HEK293T (cell line): ENCODE results near the gene ZNF613.
A peak's percentile ranks its signal among the peaks of the same experiment; 100 is the strongest.
"Not testable (repeated sequence)": the region's sequence is repeated elsewhere in the genome, so short reads cannot be mapped to it uniquely, and the experiment has no call there.

Experiments used
- CTCF ChIA-PET: fragments of 350-600 bp; formaldehyde crosslinking; extraction: SDS; loops from one replicate; lab custom pipeline; 2021; ENCODE audit warnings: antibody characterized with exemption, inconsistent platforms; lab: Yijun Ruan, JAX
- POLR2A ChIA-PET: fragments of 350-600 bp; formaldehyde crosslinking; extraction: SDS; loops from one replicate; lab custom pipeline; 2020; ENCODE audit warnings: antibody characterized with exemption, inconsistent platforms; lab: Yijun Ruan, JAX
- DNase-seq: peaks from one replicate; pipeline ENCODE4 v3.0.0; 2012; ENCODE audit warnings: mixed read lengths; ENCODE audit errors: extremely low spot score
- ARNT ChIP-seq: fragments of 450-650 bp; IDR thresholded peaks from 2 replicates; pipeline ENCODE4 v1.6.1; 2017; ENCODE audit warnings: mild to moderate bottlenecking
- BHLHE40 ChIP-seq: fragments of 450-650 bp; IDR thresholded peaks from 2 replicates; pipeline ENCODE4 v1.6.1; 2016; ENCODE audit warnings: mild to moderate bottlenecking, moderate library complexity, borderline replicate concordance
- CTBP1 ChIP-seq: fragments of 450-650 bp; IDR thresholded peaks from 2 replicates; pipeline ENCODE4 v1.6.1; 2016; ENCODE audit warnings: borderline replicate concordance
- ELF4 ChIP-seq: fragments of 450-650 bp; IDR thresholded peaks from 2 replicates; pipeline ENCODE4 v1.6.1; 2017; ENCODE audit warnings: antibody characterized with exemption
- FOXA1 ChIP-seq: fragments of 450-650 bp; IDR thresholded peaks from 2 replicates; pipeline ENCODE4 v1.6.1; 2016; ENCODE audit warnings: mild to moderate bottlenecking
- FOXK2 ChIP-seq: fragments of 450-650 bp; IDR thresholded peaks from 2 replicates; pipeline ENCODE4 v1.6.1; 2016; ENCODE audit warnings: mild to moderate bottlenecking
- FOXM1 ChIP-seq: fragments of 450-650 bp; IDR thresholded peaks from 2 replicates; pipeline ENCODE4 v1.6.1; 2017; ENCODE audit warnings: mild to moderate bottlenecking, borderline replicate concordance
- HDGF ChIP-seq: fragments of 450-650 bp; IDR thresholded peaks from 2 replicates; pipeline ENCODE4 v1.6.1; 2017; ENCODE audit warnings: antibody characterized with exemption, borderline replicate concordance
- L3MBTL2 ChIP-seq: fragments of 450-650 bp; conservative IDR thresholded peaks from 2 replicates; pipeline ENCODE4 v1.6.1; 2016; ENCODE audit warnings: mild to moderate bottlenecking
- LEF1 ChIP-seq: fragments of 450-650 bp; IDR thresholded peaks from 2 replicates; pipeline ENCODE4 v1.6.1; 2017; ENCODE audit warnings: mild to moderate bottlenecking, borderline replicate concordance
- NFRKB ChIP-seq: fragments of 450-650 bp; IDR thresholded peaks from 2 replicates; pipeline ENCODE4 v1.6.1; 2016; ENCODE audit warnings: mild to moderate bottlenecking, moderate library complexity
- SP1 ChIP-seq: fragments of 450-650 bp; IDR thresholded peaks from 2 replicates; pipeline ENCODE4 v1.6.1; 2017
- SUZ12 ChIP-seq: fragments of 450-650 bp; IDR thresholded peaks from 2 replicates; pipeline ENCODE4 v1.6.1; 2016; ENCODE audit warnings: mild to moderate bottlenecking
- TARDBP ChIP-seq: fragments of 450-650 bp; IDR thresholded peaks from 2 replicates; pipeline ENCODE4 v1.6.1; 2016
- ZNF384 ChIP-seq: fragments of 450-650 bp; IDR thresholded peaks from 2 replicates; pipeline ENCODE4 v1.6.1; 2016
- TF ChIP-seq, protein P1 (sequence below): fragments of 450-650 bp; IDR thresholded peaks from 2 replicates; pipeline ENCODE4 v1.6.1; 2016

The ZNF613 gene

GRCh38 chr19:51891193-51891747 is 36.0 kb upstream of the ZNF613 start:
- no peak for DNase-seq
- TF ChIP-seq CTBP1, result no peak
- TF ChIP-seq TARDBP, result no peak
- TF ChIP-seq ZNF384, result no peak
- TF ChIP-seq SUZ12, result no peak
- TF ChIP-seq FOXK2, result no peak
- TF ChIP-seq ARNT, result no peak
- no peak for TF ChIP-seq FOXM1
- no peak for TF ChIP-seq ELF4
- TF ChIP-seq LEF1, result no peak
- TF ChIP-seq HDGF, result no peak
- TF ChIP-seq FOXA1, result no peak
- TF ChIP-seq SP1, result no peak
- TF ChIP-seq, protein P1, sequence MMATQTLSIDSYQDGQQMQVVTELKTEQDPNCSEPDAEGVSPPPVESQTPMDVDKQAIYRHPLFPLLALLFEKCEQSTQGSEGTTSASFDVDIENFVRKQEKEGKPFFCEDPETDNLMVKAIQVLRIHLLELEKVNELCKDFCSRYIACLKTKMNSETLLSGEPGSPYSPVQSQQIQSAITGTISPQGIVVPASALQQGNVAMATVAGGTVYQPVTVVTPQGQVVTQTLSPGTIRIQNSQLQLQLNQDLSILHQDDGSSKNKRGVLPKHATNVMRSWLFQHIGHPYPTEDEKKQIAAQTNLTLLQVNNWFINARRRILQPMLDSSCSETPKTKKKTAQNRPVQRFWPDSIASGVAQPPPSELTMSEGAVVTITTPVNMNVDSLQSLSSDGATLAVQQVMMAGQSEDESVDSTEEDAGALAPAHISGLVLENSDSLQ, result no peak
- ChIA-PET POLR2A (no interaction called here), CTCF (no interaction called here)

- ChIA-PET POLR2A (no interaction called here), CTCF (no interaction called here)
- no peak for TF ChIP-seq NFRKB
- no peak for TF ChIP-seq FOXM1
- no peak for TF ChIP-seq FOXA1
- TF ChIP-seq BHLHE40, result no peak
- TF ChIP-seq LEF1, result no peak
- no peak for TF ChIP-seq CTBP1
- TF ChIP-seq ELF4, result no peak
- no peak for TF ChIP-seq ARNT
- DNase-seq, result no peak
Observed at GRCh38 chr19:51901860-51902259, 25.4 kb upstream of the ZNF613 start.

- no peak for DNase-seq
- ChIA-PET POLR2A (no interaction called here), CTCF (no interaction called here)
- TF ChIP-seq LEF1 (no peak), FOXK2 (no peak), ELF4 (no peak), ZNF384 (no peak), CTBP1 (no peak), SUZ12 (no peak), ARNT (no peak), BHLHE40 (no peak), FOXM1 (no peak), L3MBTL2 (no peak), HDGF (no peak), SP1 (no peak), TARDBP (no peak), NFRKB (no peak), FOXA1 (no peak)
- TF ChIP-seq, protein P1, result no peak
Observed at GRCh38 chr19:51903192-51903591, 24.1 kb upstream of the ZNF613 start.

DNA sequence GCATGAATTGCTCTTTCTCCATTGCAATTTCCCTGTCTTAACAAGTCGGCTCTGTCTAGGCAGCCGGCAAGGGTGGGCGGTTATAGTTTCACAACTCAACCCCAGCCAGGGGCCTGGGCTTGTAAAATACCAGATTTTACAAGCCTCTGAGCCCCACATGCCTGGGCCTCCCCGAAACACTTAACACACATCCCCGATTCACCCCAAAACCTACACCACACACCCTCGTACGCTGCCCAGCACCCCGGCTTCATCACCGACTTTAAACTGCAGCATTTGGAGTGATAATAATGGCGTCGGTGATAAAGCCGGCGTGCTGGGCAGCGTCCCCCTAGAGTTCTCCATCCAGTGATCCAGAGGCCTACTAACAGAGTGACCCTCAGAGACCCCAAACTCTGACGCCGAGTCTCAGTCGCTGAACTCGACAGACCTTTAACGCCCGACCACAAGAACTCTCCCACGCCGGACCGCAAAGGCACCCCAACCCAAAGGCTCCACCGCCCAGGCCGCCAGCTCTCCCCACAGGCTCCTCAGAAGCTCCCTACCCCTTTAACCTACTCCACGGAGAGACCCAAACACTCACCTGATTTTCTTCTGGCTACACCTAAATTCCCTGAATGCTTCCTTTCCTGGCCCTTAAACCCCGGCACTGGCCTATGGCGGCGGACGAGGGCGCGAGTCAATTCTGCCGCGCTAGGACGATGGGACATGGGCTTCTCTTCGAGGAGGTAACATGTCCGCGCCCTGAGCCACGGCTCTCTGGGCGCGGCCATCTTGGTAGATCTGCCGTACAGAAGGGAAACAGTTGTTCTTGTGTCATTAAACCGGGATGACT is 22.7 kb upstream of the ZNF613 start, which contains the start of gene ZNF649:
ZNF649 (minus strand) TSS at position 687 of the 835 bp plus-strand sequence. CDS start 4,910 bp downstream, outside the sequence.
- ChIA-PET POLR2A (no interaction called here), CTCF (no interaction called here)
- peak; percentile 84 for DNase-seq
- no peak for TF ChIP-seq SUZ12
- peak; percentile 94 for TF ChIP-seq L3MBTL2
- no peak for TF ChIP-seq ELF4

DNA sequence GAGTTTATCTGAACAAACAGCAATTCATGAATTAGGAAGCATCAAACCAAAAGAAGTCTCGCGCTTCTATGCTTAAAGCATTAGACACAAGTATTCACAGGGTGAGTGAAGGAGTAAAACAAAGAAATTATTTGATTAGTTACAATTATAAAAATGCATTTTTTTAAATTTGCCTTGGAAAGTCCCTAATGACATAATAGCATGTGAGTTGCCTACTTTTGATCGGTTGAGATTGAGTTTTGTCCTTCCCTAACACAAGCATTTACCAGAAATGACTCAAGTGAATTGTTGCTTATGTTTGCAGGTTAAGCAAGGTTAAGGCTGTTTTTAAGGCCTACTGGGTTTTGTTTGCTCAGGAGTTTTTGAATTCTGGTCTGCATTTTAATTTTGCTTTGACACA is 22.1 kb upstream of the ZNF613 start:
- DNase-seq, result no peak
- ChIA-PET CTCF (no interaction called here), POLR2A (no interaction called here)
- TF ChIP-seq ZNF384 (no peak), FOXM1 (no peak), TARDBP (no peak), CTBP1 (no peak), HDGF (no peak), FOXA1 (no peak)
- TF ChIP-seq, protein P1, result no peak

DNA sequence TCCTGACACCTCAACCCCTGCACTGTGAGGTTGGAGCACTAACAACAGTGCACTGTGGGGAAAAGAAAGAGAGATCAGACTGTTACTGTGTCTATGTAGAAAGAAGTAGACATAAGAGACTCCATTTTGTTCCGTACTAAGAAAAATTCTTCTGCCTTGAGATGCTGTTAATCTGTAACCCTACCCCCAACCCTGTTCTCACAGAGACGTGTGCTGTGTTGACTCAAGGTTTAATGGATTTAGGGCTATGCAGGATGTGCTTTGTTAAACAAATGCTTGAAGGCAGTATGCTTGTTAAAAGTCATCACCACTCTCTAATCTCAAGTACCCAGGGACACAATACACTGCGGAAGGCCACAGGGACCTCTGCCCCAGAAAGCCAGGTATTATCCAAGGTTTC is 21.6 kb upstream of the ZNF613 start:
- POLR2A ChIA-PET, CTCF ChIA-PET: not testable (repeated sequence)

DNA sequence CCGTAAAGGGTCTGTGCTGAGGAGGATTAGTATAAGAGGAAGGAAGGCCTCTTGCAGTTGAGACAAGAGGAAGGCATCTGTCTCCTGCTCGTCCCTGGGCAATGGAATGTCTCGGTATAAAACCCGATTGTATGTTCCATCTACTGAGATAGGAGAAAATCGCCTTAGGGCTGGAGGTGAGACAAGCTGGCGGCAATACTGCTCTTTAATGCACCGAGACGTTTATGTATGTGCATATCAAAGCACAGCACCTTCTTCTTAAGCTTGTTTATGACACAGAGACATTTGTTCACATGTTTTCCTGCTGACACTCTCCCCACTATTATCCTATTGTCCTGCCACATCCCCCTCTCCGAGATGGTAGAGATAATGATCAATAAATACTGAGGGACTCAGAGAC is 21.2 kb upstream of the ZNF613 start:
- CTCF ChIA-PET, POLR2A ChIA-PET, DNase-seq: not testable (repeated sequence)

More for the DNA sequence above, 21.6 kb upstream of the ZNF613 start:
- DNase-seq, result not testable (repeated sequence)

- DNase-seq, POLR2A ChIA-PET, CTCF ChIA-PET: not testable (repeated sequence)
Observed at GRCh38 chr19:51907981-51908380, 19.3 kb upstream of the ZNF613 start.
